Lower leg skin (tissue), 4 donors: ENCODE results near the gene ERCC3. TPM values are rescaled to one million over a fixed set of nuclear protein-coding genes. Genes with fewer than 3 reads are reported as not detected.

Experiments
- DNase-seq, 2 donors: peaks; one replicate each; pipeline ENCODE4 v3.0.0-alpha.2; 2019; ENCODE audit warnings: low spot score in 2 of 2
- H3K4me3 ChIP-seq: fragments of 200-600 bp; sonication (generic); 2 replicates; pipeline ENCODE4 v1.5.1; 2017; ENCODE audit warnings: mild to moderate bottlenecking, low read depth; ENCODE audit not compliant: poor library complexity, severe bottlenecking
- POLR2A ChIP-seq, 2 donors: fragments of 450-650 bp; IDR thresholded peaks; one replicate each; pipeline ENCODE4 v1.6.1; 2016 to 2017; ENCODE audit warnings: antibody characterized with exemption in 2 of 2, mild to moderate bottlenecking in 1 of 2, moderate library complexity in 1 of 2
- WGBS, 2 donors: methylation state at CpG; one replicate each; pipeline ENCODE4 v1.1.5; 2018; 5-methylcytosine and 5-hydroxymethylcytosine counted together
- intact Hi-C: fragments of 100-400 bp; cut with DNase I; formaldehyde crosslinking; loops from one replicate; pipeline ENCODE4 v1.15.0; 2023; ENCODE audit warnings: low total_unique reads
- total RNA-seq, 4 donors: library from RNA; depleted of rRNA; stranded (reverse); fragments of >200 nt; gene quantifications; one replicate each; pipeline ENCODE4 v1.1.0, GENCODE V29; 2016
- TF ChIP-seq, protein P1 (sequence below), 3 donors: fragments of 450-650 bp; IDR thresholded peaks; one replicate each; pipeline ENCODE4 v1.5.1; 2016; ENCODE audit warnings: antibody characterized with exemption in 3 of 3, mild to moderate bottlenecking in 3 of 3, moderate library complexity in 2 of 3

Gene ERCC3
- total RNA-seq, 4 donors from 2014 or later: 23.7 to 47.5 (median 32.1) TPM

DNA sequence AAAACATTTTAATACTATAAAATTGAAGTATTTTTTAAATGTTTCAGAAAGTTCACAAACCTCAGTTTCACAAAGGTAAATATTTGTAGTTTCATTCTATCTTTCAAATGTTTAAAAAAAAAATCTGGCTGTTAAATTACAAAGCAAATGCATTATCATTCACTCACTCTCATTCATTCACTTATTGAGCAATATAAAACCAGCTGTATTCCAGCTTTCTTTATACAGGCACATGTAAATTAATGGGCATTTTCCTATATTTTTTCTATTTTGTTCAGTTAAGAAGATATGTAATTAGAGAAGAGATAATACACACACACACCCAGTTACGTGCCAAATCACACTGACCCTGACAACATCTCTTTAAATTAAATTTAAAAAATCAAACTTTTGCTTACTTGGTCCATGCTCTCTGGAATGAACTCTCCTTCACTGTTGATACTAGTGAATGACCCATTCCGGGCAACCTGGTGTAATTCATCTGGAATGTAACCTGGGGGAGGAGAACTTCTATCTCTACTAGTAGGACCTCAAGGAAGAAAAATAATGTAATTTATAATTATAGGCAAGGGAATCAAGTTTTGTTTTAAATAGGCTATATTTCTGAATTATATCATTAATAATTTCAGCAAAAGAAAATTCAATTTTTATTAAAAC, 32.5 kb upstream of the ERCC3 start:
- DNase-seq: no peak
- TF ChIP-seq, protein P1, sequence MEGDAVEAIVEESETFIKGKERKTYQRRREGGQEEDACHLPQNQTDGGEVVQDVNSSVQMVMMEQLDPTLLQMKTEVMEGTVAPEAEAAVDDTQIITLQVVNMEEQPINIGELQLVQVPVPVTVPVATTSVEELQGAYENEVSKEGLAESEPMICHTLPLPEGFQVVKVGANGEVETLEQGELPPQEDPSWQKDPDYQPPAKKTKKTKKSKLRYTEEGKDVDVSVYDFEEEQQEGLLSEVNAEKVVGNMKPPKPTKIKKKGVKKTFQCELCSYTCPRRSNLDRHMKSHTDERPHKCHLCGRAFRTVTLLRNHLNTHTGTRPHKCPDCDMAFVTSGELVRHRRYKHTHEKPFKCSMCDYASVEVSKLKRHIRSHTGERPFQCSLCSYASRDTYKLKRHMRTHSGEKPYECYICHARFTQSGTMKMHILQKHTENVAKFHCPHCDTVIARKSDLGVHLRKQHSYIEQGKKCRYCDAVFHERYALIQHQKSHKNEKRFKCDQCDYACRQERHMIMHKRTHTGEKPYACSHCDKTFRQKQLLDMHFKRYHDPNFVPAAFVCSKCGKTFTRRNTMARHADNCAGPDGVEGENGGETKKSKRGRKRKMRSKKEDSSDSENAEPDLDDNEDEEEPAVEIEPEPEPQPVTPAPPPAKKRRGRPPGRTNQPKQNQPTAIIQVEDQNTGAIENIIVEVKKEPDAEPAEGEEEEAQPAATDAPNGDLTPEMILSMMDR (IDR thresholded peaks at IDR 0.05): no peak
- intact Hi-C loops: no loop called here
- 88 to 92% methylated on average over 2 of the region's 2 CpGs for WGBS, 2 donors
- no peak overlapping the region for H3K4me3 ChIP-seq

DNA sequence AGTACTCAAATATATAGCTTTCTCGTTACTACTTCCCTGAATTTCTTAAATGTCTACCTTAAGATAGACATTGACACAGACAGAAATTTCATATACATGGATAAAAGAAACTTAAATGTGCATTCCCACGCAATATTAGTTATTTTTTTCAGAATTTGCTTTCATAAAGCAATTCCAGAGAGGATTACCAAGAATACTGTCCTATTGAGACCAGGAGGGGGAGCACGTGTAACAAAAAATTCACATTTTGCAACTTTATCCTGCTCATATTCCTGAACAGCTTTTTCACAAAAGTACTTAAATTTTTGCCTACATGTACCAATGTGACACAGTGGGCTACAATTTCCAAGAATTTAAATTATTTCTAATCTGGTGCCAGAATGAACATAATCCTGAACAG, 30.7 kb upstream of the ERCC3 start:
- DNase-seq: no peak
- TF ChIP-seq, protein P1 (IDR thresholded peaks at IDR 0.05): no peak
- TF ChIP-seq POLR2A (IDR thresholded peaks at IDR 0.05): no peak
- WGBS, 2 donors: 55 to 65% methylated on average over 3 of the region's 3 CpGs
- intact Hi-C loops: no loop called here
- no peak overlapping the region for H3K4me3 ChIP-seq

DNA sequence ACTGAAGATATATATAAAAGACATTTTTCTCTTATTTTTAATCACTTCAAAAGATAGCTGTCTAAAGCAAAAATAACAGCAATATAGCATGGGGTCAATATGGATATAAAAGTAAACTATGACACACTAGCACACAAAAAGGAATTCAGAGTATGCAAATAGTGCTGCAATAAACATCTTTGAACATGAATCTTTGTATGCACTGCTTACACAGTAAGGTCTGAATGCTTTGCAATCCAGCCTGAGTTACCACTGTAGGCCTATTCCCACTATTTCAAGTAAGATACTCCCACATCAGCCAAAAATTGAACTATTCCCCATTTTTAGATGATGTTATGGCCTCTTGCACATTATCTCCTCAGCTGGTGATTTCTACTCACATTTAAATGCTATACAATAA, 27.4 kb upstream of the ERCC3 start:
- intact Hi-C loops: no loop called here
- TF ChIP-seq, protein P1 (IDR thresholded peaks at IDR 0.05): no peak
- TF ChIP-seq POLR2A (IDR thresholded peaks at IDR 0.05): no peak
- DNase-seq: no peak
- no peak overlapping the region for H3K4me3 ChIP-seq

DNA sequence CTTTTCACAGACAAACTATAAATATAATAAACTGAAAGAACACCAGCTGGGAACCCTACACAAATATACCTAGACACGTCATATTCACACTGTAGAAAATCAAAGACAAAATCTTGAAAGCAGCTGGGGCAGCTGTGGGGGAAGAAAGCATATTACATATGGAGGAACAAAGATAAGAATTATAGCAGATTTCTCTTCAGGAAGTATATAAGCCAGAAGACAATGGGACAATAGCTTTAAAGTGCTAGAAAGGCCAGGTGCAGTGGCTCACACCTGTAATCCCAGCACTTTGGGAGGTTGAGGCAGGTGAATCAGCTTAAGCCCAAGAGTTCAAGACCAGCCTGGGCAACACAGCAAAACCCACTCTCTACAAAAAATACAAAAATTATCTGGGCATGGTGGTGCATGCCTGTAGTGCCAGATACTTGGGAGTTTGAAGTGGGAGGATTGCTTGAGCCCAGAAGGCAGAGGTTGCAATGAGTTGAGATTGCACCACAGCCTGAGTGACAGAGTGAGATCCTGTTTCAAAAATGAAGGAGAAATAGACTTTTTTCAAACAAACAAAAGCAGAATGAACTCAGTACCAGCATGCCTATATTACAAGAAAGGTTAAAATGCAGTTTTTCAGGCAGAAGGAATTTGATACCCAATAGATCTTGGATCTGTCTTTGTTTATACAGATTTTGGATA, 26.8 kb upstream of the ERCC3 start:
- TF ChIP-seq, protein P1 (IDR thresholded peaks at IDR 0.05): no peak
- no peak for TF ChIP-seq POLR2A (IDR thresholded peaks at IDR 0.05)
- H3K4me3 ChIP-seq: no peak overlapping the region
- intact Hi-C loops: no loop called here
- WGBS, 2 donors: 97 to 100% methylated on average over 1 of the region's 1 CpG
- DNase-seq: no peak

DNA sequence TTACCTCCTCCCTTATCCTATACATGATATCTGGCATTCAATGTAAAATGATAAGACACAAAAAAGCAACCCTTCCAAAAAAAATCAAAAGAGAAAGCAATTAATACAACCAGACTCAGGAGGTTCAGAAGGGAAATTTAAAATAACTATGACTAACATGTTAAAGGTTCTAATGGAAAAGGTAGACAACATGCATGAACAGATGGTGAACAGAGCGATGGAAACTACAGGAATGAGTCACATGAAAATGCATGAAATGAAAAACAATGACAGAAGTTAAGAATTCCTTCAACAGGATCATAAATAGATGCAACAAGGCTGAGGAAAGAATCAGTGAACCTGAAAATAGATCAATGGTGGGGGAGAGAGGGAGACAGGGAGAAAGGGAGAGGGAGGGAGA, 26.1 kb upstream of the ERCC3 start:
- intact Hi-C loops: no loop called here
- TF ChIP-seq POLR2A (IDR thresholded peaks at IDR 0.05): no peak
- TF ChIP-seq, protein P1 (IDR thresholded peaks at IDR 0.05): no peak
- WGBS, 2 donors: 94 to 95% methylated on average over 1 of the region's 1 CpG
- no peak for DNase-seq
- H3K4me3 ChIP-seq: no peak overlapping the region
